ENCODE results near the gene LRRC59. TPM values are rescaled to one million over a fixed set of nuclear protein-coding genes. Genes with fewer than 3 reads are reported as not detected.

The LRRC59 gene
- total RNA-seq, 4 donors from 2014 or later, result 41.1 to 68.1 (median 62.1) TPM

GRCh38 chr17:50363217-50364060 is 33.9 kb downstream of the LRRC59 start:
- H3K27me3 ChIP-seq, result no peaks in the 10 kb centered on the region
- peaks cover 19 to 73% (median 64%) of the 10 kb centered on the region in 4 donors for H3K36me3 ChIP-seq
- WGBS, result 38% methylated on average over 8 of the region's 8 CpGs
- no peak overlapping the region for H3K4me3 ChIP-seq
- intact Hi-C loops (cut with DNase I), result no loop called here
- TF ChIP-seq EP300 (IDR thresholded peaks at IDR 0.05) (no peak), CTCF (IDR thresholded peaks at IDR 0.05) (no peak), POLR2AphosphoS5 (IDR thresholded peaks at IDR 0.05) (no peak), POLR2A (IDR thresholded peaks at IDR 0.05; ENCODE audit: low read depth) (no peak)
- no peak overlapping the region for H3K27ac ChIP-seq (replicated peaks in 1 of 4)
- no peak for DNase-seq (ENCODE audit: extremely low spot score)
- peaks cover 7 to 30% (median 21%) of the 10 kb centered on the region in 4 donors for H3K4me1 ChIP-seq
- H3K9me3 ChIP-seq, result no peaks in the 10 kb centered on the region

GRCh38 chr17:50362661-50363060 is 34.7 kb downstream of the LRRC59 start:
- TF ChIP-seq EP300 (IDR thresholded peaks at IDR 0.05), result no peak
- no peak for TF ChIP-seq POLR2A (IDR thresholded peaks at IDR 0.05; ENCODE audit: low read depth)
- no peak for TF ChIP-seq CTCF (IDR thresholded peaks at IDR 0.05)
- no peak for TF ChIP-seq POLR2AphosphoS5 (IDR thresholded peaks at IDR 0.05)
- H3K36me3 ChIP-seq, result peaks cover 20 to 73% (median 64%) of the 10 kb centered on the region in 4 donors
- no peak overlapping the region for H3K27ac ChIP-seq (replicated peaks in 1 of 4)
- DNase-seq (ENCODE audit: extremely low spot score), result no peak
- H3K27me3 ChIP-seq, result no peaks in the 10 kb centered on the region
- H3K4me3 ChIP-seq, result no peak overlapping the region
- H3K9me3 ChIP-seq, result no peaks in the 10 kb centered on the region
- 81% methylated on average over 7 of the region's 7 CpGs for WGBS
- intact Hi-C loops (cut with DNase I), result no loop called here
- H3K4me1 ChIP-seq, result peaks cover 7 to 30% (median 21%) of the 10 kb centered on the region in 4 donors

GRCh38 chr17:50361561-50362480 is 35.5 kb downstream of the LRRC59 start:
- no peaks in the 10 kb centered on the region for H3K9me3 ChIP-seq
- H3K27ac ChIP-seq (replicated peaks in 1 of 4), result peak overlapping the region in 1 of 4 donors; percentile 42
- no peaks in the 10 kb centered on the region for H3K27me3 ChIP-seq
- WGBS, result 39% methylated on average over 11 of the region's 11 CpGs
- peaks cover 7 to 30% (median 21%) of the 10 kb centered on the region in 4 donors for H3K4me1 ChIP-seq
- intact Hi-C loops (cut with DNase I), result no loop called here
- TF ChIP-seq EP300 (IDR thresholded peaks at IDR 0.05), result no peak
- peak; percentile 54 to 74 (median 57) for TF ChIP-seq CTCF (IDR thresholded peaks at IDR 0.05)
- TF ChIP-seq POLR2AphosphoS5 (IDR thresholded peaks at IDR 0.05), result peak in 1 of 2 donors; percentile 45
- DNase-seq (ENCODE audit: extremely low spot score), result no peak
- H3K4me3 ChIP-seq, result no peak overlapping the region
- H3K36me3 ChIP-seq, result peaks cover 20 to 73% (median 63%) of the 10 kb centered on the region in 4 donors

- Histone ChIP-seq H3K27me3 (no peaks in the 10 kb centered on the region), H3K4me3 (no peak overlapping the region), H3K36me3 (peaks cover 30 to 73% (median 63%) of the 10 kb centered on the region in 4 donors), H3K4me1 (peaks cover 7 to 30% (median 21%) of the 10 kb centered on the region in 4 donors), H3K9me3 (no peaks in the 10 kb centered on the region), H3K27ac (replicated peaks in 1 of 4) (no peak overlapping the region)
- TF ChIP-seq EP300 (IDR thresholded peaks at IDR 0.05), result no peak
- no peak for TF ChIP-seq CTCF (IDR thresholded peaks at IDR 0.05)
- TF ChIP-seq POLR2A (IDR thresholded peaks at IDR 0.05; ENCODE audit: low read depth), result no peak
- TF ChIP-seq POLR2AphosphoS5 (IDR thresholded peaks at IDR 0.05), result no peak
- intact Hi-C loops (cut with DNase I), result no loop called here
- no peak for DNase-seq (ENCODE audit: extremely low spot score)
- 91% methylated on average over 8 of the region's 11 CpGs for WGBS
Observed at GRCh38 chr17:50360486-50361115, 36.7 kb downstream of the LRRC59 start.
